SU-DHL-6 (cell line): ENCODE data around the gene KCNIP4.

Experiments
- EZH2phosphoT487 ChIP-seq: fragments of 200-600 bp; sonication (generic), shearing (Covaris generic); conservative IDR thresholded peaks from 2 replicates; pipeline ENCODE4 v1.6.1; 2018; ENCODE audit warnings: mild to moderate bottlenecking, antibody characterized with exemption, low read length, moderate library complexity, mixed read lengths
- TF ChIP-seq, protein P1 (sequence below): fragments of 200-600 bp; sonication (generic); IDR thresholded peaks from one replicate; pipeline ENCODE4 v1.5.1; 2017; ENCODE audit warnings: antibody characterized with exemption, mild to moderate bottlenecking, low read length, moderate library complexity; ENCODE audit not compliant: insufficient read depth, poor library complexity, severe bottlenecking

- TF ChIP-seq, protein P1, sequence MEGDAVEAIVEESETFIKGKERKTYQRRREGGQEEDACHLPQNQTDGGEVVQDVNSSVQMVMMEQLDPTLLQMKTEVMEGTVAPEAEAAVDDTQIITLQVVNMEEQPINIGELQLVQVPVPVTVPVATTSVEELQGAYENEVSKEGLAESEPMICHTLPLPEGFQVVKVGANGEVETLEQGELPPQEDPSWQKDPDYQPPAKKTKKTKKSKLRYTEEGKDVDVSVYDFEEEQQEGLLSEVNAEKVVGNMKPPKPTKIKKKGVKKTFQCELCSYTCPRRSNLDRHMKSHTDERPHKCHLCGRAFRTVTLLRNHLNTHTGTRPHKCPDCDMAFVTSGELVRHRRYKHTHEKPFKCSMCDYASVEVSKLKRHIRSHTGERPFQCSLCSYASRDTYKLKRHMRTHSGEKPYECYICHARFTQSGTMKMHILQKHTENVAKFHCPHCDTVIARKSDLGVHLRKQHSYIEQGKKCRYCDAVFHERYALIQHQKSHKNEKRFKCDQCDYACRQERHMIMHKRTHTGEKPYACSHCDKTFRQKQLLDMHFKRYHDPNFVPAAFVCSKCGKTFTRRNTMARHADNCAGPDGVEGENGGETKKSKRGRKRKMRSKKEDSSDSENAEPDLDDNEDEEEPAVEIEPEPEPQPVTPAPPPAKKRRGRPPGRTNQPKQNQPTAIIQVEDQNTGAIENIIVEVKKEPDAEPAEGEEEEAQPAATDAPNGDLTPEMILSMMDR = no peak
- no peak for TF ChIP-seq EZH2phosphoT487
Observed at GRCh38 chr4:20883231-20883630, 1065.3 kb downstream of the KCNIP4 start.
